ENCODE results near the gene ZFYVE28.
"Not testable (repeated sequence)": the region's sequence is repeated elsewhere in the genome, so short reads cannot be mapped to it uniquely, and the experiment has no call there.

Gene ZFYVE28

GRCh38 chr4:2390784-2391421 is 27.5 kb downstream of the ZFYVE28 start:
- no peak for DNase-seq (ENCODE audit: low read depth)

GRCh38 chr4:2390146-2390545 is 28.3 kb downstream of the ZFYVE28 start:
- no peak for DNase-seq (ENCODE audit: low read depth)

GRCh38 chr4:2389691-2390090 is 28.8 kb downstream of the ZFYVE28 start:
- no peak for DNase-seq (ENCODE audit: low read depth)

- no peak for DNase-seq (ENCODE audit: low read depth)
Measured at GRCh38 chr4:2388429-2389182, 29.8 kb downstream of the ZFYVE28 start.

GRCh38 chr4:2387829-2388228 is 30.6 kb downstream of the ZFYVE28 start:
- DNase-seq (ENCODE audit: low read depth) = no peak

GRCh38 chr4:2387218-2387617 is 31.2 kb downstream of the ZFYVE28 start:
- DNase-seq (ENCODE audit: low read depth) = no peak

- no peak for DNase-seq (ENCODE audit: low read depth)
Measured at GRCh38 chr4:2386717-2387116, 31.7 kb downstream of the ZFYVE28 start.

- no peak for DNase-seq (ENCODE audit: low read depth)
Measured at GRCh38 chr4:2385516-2385915, 32.9 kb downstream of the ZFYVE28 start.

- DNase-seq (ENCODE audit: low read depth) = no peak
Measured at GRCh38 chr4:2384245-2384644, 34.2 kb downstream of the ZFYVE28 start.

GRCh38 chr4:2383760-2384159 is 34.7 kb downstream of the ZFYVE28 start:
- no peak for DNase-seq (ENCODE audit: low read depth)

- not testable (repeated sequence) for DNase-seq (ENCODE audit: low read depth)
Measured at GRCh38 chr4:2383220-2383631, 35.2 kb downstream of the ZFYVE28 start.

- not testable (repeated sequence) for DNase-seq (ENCODE audit: low read depth)
Measured at GRCh38 chr4:2382769-2383202, 35.7 kb downstream of the ZFYVE28 start.

GRCh38 chr4:2380589-2380988 is 37.9 kb downstream of the ZFYVE28 start:
- DNase-seq (ENCODE audit: low read depth) = not testable (repeated sequence)

- DNase-seq (ENCODE audit: low read depth) = no peak
Measured at GRCh38 chr4:2378898-2379297, 39.5 kb downstream of the ZFYVE28 start.

GRCh38 chr4:2378401-2378800 is 40.0 kb downstream of the ZFYVE28 start:
- no peak for DNase-seq (ENCODE audit: low read depth)

- no peak for DNase-seq (ENCODE audit: low read depth)
Measured at GRCh38 chr4:2377241-2377640, 41.2 kb downstream of the ZFYVE28 start.

GRCh38 chr4:2375427-2375826 is 43.0 kb downstream of the ZFYVE28 start:
- no peak for DNase-seq (ENCODE audit: low read depth)

GRCh38 chr4:2373532-2373931 is 44.9 kb downstream of the ZFYVE28 start:
- DNase-seq (ENCODE audit: low read depth) = no peak

GRCh38 chr4:2372488-2373030 is 45.9 kb downstream of the ZFYVE28 start:
- no peak for DNase-seq (ENCODE audit: low read depth)

GRCh38 chr4:2371765-2372487 is 46.5 kb downstream of the ZFYVE28 start:
- DNase-seq (ENCODE audit: low read depth) = no peak

- DNase-seq (ENCODE audit: low read depth) = no peak
Measured at GRCh38 chr4:2370597-2371320, 47.7 kb downstream of the ZFYVE28 start.

All from activated T-helper 9 cell treated with anti-CD3 and anti-CD28 coated beads, Interleukin-2, amount 50 U/mL, for 16 hours (primary cell).